Measurements from ENCODE around the gene HLA-DQB2.

DNA sequence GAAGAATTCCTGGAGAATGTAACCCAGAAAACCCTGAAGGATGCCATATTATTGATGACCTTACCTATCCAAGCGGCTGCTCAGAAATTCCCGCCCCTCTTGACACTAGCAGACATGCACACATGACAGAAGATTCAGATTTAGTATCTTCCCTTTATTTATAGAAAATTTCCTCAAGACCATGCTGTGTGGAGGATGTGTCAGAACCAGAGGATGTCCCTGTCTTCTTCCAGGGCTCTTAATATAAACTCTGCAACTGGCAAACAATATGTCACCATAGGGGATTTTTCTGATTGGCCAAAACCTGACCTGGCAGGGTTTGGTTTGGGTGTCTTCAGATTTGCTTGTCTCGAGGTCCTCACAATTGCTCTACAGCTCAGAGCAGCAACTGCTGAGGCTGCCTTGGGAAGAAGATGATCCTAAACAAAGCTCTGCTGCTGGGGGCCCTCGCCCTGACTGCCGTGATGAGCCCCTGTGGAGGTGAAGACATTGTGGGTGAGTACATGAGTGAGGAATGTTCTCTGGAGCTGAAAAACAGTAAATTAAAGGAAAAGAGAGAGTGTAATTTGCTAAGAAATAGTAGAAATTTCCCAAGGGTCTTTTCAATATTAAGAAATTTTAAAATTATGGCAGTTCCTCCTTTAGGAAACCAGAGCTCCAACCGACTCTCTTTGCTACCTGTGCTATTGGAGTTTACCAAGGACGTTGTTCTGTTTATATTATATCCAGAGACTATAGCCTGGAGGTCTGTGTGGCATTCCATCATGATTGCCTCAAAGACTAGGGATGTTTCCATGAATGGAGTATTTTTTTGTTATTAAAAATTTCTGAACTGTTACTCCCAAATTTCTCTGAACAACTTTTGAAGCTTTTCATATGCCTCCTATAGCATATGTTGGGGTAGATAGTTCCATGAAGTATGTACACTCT lies 22.0 kb downstream of the HLA-DQB2 start, which contains the start of gene HLA-DQA2:
- no peak for TF ChIP-seq POLR2AphosphoS5 (IDR thresholded peaks at IDR 0.05; ENCODE audit: insufficient read depth in 1 of 2, low read depth in 1 of 2)
- no peak for TF ChIP-seq CTCF (IDR thresholded peaks at IDR 0.05)
- no peak for TF ChIP-seq POLR2A (IDR thresholded peaks at IDR 0.05)

Data from vagina (tissue), 2 donors.